Esophagus squamous epithelium (tissue), 5 donors: ENCODE results near the gene ITPRIP. TPM values are rescaled to one million over a fixed set of nuclear protein-coding genes. Genes with fewer than 3 reads are reported as not detected.

Experiments used
- DNase-seq: peaks from one replicate; lab custom pipeline; 2025; lab: John Stamatoyannopoulos, UW
- H3K27ac ChIP-seq, 4 donors: fragments of 200-600 bp; sonication (generic); one replicate each; pipeline ENCODE4 v1.5.1; 2016 to 2019; ENCODE audit warnings: mild to moderate bottlenecking in 1 of 4
- H3K27me3 ChIP-seq, 4 donors: fragments of 200-600 bp; sonication (generic); 1 replicate in 3 of 4; 2 replicates in 1 of 4; pipeline versions ENCODE4 v1.5.1 to v1.6.0; 2017 to 2021; ENCODE audit warnings: antibody characterized with exemption in 1 of 4
- H3K36me3 ChIP-seq, 3 donors: fragments of 200-600 bp; sonication (generic); one replicate each; pipeline ENCODE4 v1.5.1; 2016 to 2019
- H3K4me1 ChIP-seq, 3 donors: fragments of 200-600 bp; sonication (generic); one replicate each; pipeline ENCODE4 v1.5.1; 2017 to 2019
- H3K4me3 ChIP-seq, 4 donors: fragments of 200-600 bp; sonication (generic); 1 replicate in 3 of 4; 2 replicates in 1 of 4; pipeline ENCODE4 v1.5.1; 2016 to 2019; ENCODE audit warnings: mild to moderate bottlenecking in 2 of 4, moderate library complexity in 1 of 4
- H3K9me3 ChIP-seq, 3 donors: fragments of 200-600 bp; sonication (generic); one replicate each; pipeline ENCODE4 v1.5.1; 2016 to 2019
- POLR2A ChIP-seq, 4 donors: fragments of 450-650 bp; IDR thresholded peaks; one replicate each; pipeline ENCODE4 v1.6.1; 2017; ENCODE audit warnings: antibody characterized with exemption in 4 of 4, mild to moderate bottlenecking in 4 of 4, moderate library complexity in 3 of 4
- WGBS, 2 donors: methylation state at CpG; one replicate each; pipeline ENCODE4 v1.1.5; 2018; 5-methylcytosine and 5-hydroxymethylcytosine counted together
- intact Hi-C: fragments of 100-400 bp; cut with DNase I; formaldehyde crosslinking; loops from one replicate; pipeline ENCODE4 v1.15.0; 2022
- total RNA-seq, 4 donors: library from RNA; depleted of rRNA; stranded (reverse); fragments of >200 nt; gene quantifications; one replicate each; pipeline ENCODE4 v1.1.0, GENCODE V29; 2016
- TF ChIP-seq, protein P1 (sequence below), 6 experiments: fragments of 450-650 bp in 4 of 6; fragments of 200-600 bp in 2 of 6; sonication (generic) in 2 of 6; IDR thresholded peaks; one replicate each; pipeline ENCODE4 v1.5.1; 2016 to 2019; ENCODE audit warnings: antibody characterized with exemption in 6 of 6, mild to moderate bottlenecking in 4 of 6, moderate library complexity in 4 of 6
- donor health status: DM: yes; HTN: yes; CAD: no.

The ITPRIP gene
- total RNA-seq, 4 donors from 2014 or later: 37.6 to 61.6 (median 38.4) TPM

DNA sequence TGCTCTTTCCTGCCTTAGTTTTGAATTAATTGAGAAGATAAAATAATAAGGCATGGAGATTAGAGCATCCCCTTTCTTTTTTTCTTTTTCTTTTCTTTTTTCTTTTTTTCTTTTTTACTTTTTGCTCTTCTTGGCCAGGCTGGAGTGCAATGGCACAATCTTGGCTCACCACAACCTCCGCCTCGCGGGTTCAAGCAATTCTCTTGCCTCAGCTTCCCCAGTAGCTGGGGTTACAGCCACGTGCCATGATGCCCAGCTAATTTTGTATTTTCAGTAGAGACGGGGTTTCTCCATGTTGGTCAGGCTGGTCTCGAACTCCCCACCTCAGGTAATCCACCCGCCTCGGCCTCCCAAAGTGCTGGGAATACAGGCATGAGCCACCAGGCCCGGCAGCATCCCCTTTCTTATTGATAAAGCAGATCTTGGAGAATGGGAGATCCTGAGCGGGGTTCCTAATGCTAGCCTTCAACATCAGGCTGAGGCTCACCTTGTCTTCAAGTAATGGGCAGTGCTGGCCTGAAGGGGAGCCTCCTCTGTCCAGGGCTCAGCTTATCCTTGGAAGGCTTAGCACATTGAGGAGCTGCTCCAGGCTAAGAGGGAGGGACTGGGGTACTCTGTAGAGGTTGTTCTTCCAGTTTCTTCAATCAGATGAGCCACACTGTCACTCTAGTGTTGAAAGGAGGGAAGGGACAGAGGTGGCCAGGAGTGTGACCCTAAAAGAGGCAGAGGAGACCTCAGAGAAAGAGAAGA, 41.4 kb downstream of the ITPRIP start:
- H3K4me3 ChIP-seq: no peak overlapping the region
- no peaks in the 10 kb centered on the region for H3K27me3 ChIP-seq
- H3K27ac ChIP-seq: no peak overlapping the region
- no peaks in the 10 kb centered on the region for H3K36me3 ChIP-seq
- no peak for DNase-seq
- peaks cover 4 to 35% (median 14%) of the 10 kb centered on the region in 3 donors for H3K4me1 ChIP-seq
- no peaks in the 10 kb centered on the region for H3K9me3 ChIP-seq
- WGBS, 2 donors: 84 to 96% methylated on average over 4 to 10 of the region's 10 CpGs
- TF ChIP-seq, protein P1, sequence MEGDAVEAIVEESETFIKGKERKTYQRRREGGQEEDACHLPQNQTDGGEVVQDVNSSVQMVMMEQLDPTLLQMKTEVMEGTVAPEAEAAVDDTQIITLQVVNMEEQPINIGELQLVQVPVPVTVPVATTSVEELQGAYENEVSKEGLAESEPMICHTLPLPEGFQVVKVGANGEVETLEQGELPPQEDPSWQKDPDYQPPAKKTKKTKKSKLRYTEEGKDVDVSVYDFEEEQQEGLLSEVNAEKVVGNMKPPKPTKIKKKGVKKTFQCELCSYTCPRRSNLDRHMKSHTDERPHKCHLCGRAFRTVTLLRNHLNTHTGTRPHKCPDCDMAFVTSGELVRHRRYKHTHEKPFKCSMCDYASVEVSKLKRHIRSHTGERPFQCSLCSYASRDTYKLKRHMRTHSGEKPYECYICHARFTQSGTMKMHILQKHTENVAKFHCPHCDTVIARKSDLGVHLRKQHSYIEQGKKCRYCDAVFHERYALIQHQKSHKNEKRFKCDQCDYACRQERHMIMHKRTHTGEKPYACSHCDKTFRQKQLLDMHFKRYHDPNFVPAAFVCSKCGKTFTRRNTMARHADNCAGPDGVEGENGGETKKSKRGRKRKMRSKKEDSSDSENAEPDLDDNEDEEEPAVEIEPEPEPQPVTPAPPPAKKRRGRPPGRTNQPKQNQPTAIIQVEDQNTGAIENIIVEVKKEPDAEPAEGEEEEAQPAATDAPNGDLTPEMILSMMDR (IDR thresholded peaks at IDR 0.05): no peak
- no peak for TF ChIP-seq POLR2A (IDR thresholded peaks at IDR 0.05)
- intact Hi-C loops: no loop called here

DNA sequence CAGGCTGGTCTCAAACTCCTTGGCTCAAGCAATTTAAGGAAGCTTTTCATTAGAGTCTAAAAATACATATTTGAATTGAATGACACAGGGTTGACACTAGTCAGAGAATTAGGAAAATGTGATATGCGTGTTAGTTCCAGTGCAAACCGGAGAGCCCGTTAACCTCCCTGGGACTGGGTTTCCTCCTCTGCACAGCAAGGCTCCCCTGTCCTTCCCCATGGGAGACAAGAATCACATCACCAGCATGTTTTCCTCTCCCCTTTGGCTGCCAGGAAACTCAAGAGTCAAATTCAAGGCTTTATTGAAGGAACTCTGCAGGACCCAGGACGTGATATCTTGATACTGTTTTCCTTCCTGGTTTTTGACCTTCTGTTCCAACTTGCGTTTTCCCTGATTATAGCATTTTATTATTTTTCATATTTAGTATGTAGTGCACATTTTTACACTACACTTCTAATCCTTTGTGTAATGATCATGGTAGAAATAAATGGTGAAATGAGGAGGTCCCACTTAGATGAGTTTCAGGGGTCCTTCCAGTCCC, 44.4 kb downstream of the ITPRIP start:
- Histone ChIP-seq H3K4me3 (no peak overlapping the region), H3K9me3 (no peaks in the 10 kb centered on the region), H3K27ac (no peak overlapping the region), H3K27me3 (no peaks in the 10 kb centered on the region), H3K4me1 (peaks cover 0 to 19% (median 0%) of the 10 kb centered on the region in 3 donors), H3K36me3 (no peaks in the 10 kb centered on the region)
- WGBS, 2 donors: 94 to 95% methylated on average over 5 of the region's 5 CpGs
- intact Hi-C loops: loop anchor here (5.0 kb wide), 1 partner anchor 58 kb away; the partner anchor contains the start of gene CFAP58
- DNase-seq: no peak
- no peak for TF ChIP-seq POLR2A (IDR thresholded peaks at IDR 0.05)
- TF ChIP-seq, protein P1 (IDR thresholded peaks at IDR 0.05): no peak

DNA sequence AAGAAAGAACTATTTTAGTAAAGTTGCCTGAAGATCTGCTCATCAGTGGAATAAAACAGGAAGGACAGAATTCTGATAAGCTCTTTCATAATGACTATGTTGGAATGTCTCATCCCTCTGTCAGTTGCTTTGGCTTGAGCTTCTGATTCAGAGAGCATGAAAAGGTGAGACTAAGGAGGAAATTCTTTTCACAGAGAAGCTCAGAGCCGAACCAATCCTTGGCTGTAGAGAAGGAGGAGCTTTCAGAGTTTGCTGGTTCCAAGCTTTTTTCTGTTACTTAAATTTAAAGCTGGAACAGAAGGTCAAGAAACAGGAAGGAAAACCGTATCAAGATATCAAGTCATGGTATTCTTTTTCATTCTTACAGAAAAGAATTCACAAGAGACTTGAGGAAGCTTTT, 45.3 kb downstream of the ITPRIP start:
- TF ChIP-seq POLR2A (IDR thresholded peaks at IDR 0.05): no peak
- TF ChIP-seq, protein P1 (IDR thresholded peaks at IDR 0.05): no peak
- Histone ChIP-seq H3K27ac (peak overlapping the region in 2 of 4 donors; percentile 12 to 14), H3K27me3 (no peaks in the 10 kb centered on the region), H3K4me3 (no peak overlapping the region), H3K9me3 (no peaks in the 10 kb centered on the region), H3K4me1 (peaks cover 0 to 16% (median 0%) of the 10 kb centered on the region in 3 donors), H3K36me3 (no peaks in the 10 kb centered on the region)
- DNase-seq: no peak
- WGBS, 2 donors: 42 to 45% methylated on average over 2 of the region's 2 CpGs
- intact Hi-C loops: loop anchor here (5.0 kb wide), 1 partner anchor 59 kb away; the partner anchor contains the start of gene CFAP58

DNA sequence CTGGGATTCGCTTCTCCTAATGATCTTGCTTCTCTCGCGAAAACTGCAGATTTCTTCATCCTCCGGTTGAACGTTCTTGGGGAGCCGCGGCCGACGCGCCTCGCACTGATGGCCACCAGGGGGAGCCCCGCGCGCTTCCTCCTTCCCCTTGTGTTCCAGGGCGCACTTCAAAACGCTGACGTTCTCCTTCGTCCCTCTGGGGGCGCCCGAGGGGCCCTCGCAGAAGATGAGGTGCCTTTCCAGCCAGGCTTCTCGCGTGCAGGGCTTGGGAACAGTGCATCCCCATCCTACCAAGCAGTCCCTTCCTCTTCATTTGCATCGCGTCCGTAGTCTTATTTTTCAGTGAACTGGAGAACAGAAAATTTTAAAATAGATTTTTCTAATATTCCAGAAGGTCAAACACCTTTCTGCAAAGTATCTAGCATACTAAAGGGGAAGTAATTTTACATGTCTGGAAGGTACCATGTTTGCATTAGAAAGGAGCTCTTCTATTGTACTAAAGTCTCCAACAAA, 46.8 kb downstream of the ITPRIP start:
- 2% methylated on average over 7 to 26 of the region's 26 CpGs for WGBS, 2 donors
- peak; percentile 47 for DNase-seq
- intact Hi-C loops: loop anchor here (5.0 kb wide), 1 partner anchor 61 kb away; the partner anchor contains the start of gene CFAP58
- Histone ChIP-seq H3K36me3 (no peaks in the 10 kb centered on the region), H3K27me3 (no peaks in the 10 kb centered on the region), H3K4me1 (peaks cover 0 to 16% (median 0%) of the 10 kb centered on the region in 3 donors), H3K9me3 (no peaks in the 10 kb centered on the region), H3K4me3 (no peak overlapping the region), H3K27ac (no peak overlapping the region)
- TF ChIP-seq POLR2A (IDR thresholded peaks at IDR 0.05): no peak
- TF ChIP-seq, protein P1 (IDR thresholded peaks at IDR 0.05): peak; percentile 99 to 100 (median 100)

DNA sequence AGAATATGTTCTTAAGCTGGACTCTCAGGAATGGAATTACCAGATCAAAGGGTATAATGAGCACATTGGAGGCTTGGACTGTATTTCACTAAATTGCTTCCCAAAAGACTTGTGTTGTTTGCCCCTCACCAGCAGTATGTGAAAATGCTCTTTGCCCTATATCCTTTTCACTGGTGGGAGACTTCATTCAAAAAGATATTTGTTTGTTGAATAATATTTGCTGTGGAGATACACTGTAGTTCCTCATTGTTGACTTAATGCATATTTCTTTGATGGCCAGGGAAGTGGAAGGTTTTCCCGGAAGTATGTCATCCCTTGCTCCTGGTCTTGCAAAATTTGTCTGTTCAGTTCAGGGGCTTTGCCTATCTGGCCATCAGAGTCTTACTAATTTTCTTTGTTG, 49.9 kb downstream of the ITPRIP start:
- Histone ChIP-seq H3K36me3 (peaks cover 0 to 4% (median 0%) of the 10 kb centered on the region in 3 donors), H3K4me1 (peaks cover 0 to 16% (median 0%) of the 10 kb centered on the region in 3 donors), H3K4me3 (no peak overlapping the region), H3K27me3 (no peaks in the 10 kb centered on the region), H3K27ac (no peak overlapping the region), H3K9me3 (no peaks in the 10 kb centered on the region)
- DNase-seq: no peak
- no peak for TF ChIP-seq POLR2A (IDR thresholded peaks at IDR 0.05)
- TF ChIP-seq, protein P1 (IDR thresholded peaks at IDR 0.05): no peak
- intact Hi-C loops: no loop called here
- WGBS, 2 donors: 60 to 65% methylated on average over 1 of the region's 1 CpG
